IgD-negative memory B cell (primary cell): Measurements from ENCODE around the gene RNF11. TPM values are rescaled to one million over a fixed set of nuclear protein-coding genes. Genes with fewer than 3 reads are reported as not detected.
A peak's percentile ranks its signal among the peaks of the same experiment; 100 is the strongest.

Source experiments
- H3K27ac Mint-ChIP-seq, 3 donors: one replicate each; pipeline ENCODE4 v1.8.0; 2020 to 2022; ENCODE audit warnings: mild to moderate bottlenecking in 3 of 3, mixed read lengths in 3 of 3, moderate library complexity in 1 of 3
- H3K27me3 Mint-ChIP-seq: one replicate; pipeline ENCODE4 v1.8.0; 2021; ENCODE audit warnings: mixed read lengths
- H3K36me3 Mint-ChIP-seq: one replicate; pipeline ENCODE4 v1.8.0; 2020; ENCODE audit warnings: mild to moderate bottlenecking, mixed read lengths
- H3K4me1 Mint-ChIP-seq, 3 donors: one replicate each; pipeline ENCODE4 v1.8.0; 2020 to 2022; ENCODE audit warnings: mixed read lengths in 3 of 3, mild to moderate bottlenecking in 1 of 3
- H3K4me3 Mint-ChIP-seq, 4 donors: one replicate each; pipeline ENCODE4 v1.8.0; 2020 to 2022; ENCODE audit warnings: mild to moderate bottlenecking in 4 of 4, mixed read lengths in 4 of 4, moderate library complexity in 3 of 4
- H3K9me3 Mint-ChIP-seq, 3 donors: one replicate each; pipeline ENCODE4 v1.8.0; 2020 to 2021; ENCODE audit warnings: mixed read lengths in 3 of 3, mild to moderate bottlenecking in 1 of 3
- polyA plus RNA-seq: library from polyadenylated mRNA; unstranded; fragments of 300-500 nt; fragmentation: Illumina TruSeq; gene quantifications from one replicate; pipeline ENCODE4 v1.2.3, GENCODE V29; 2021

Gene RNF11, protein sequence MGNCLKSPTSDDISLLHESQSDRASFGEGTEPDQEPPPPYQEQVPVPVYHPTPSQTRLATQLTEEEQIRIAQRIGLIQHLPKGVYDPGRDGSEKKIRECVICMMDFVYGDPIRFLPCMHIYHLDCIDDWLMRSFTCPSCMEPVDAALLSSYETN
- polyA plus RNA-seq = 14.9 TPM

DNA sequence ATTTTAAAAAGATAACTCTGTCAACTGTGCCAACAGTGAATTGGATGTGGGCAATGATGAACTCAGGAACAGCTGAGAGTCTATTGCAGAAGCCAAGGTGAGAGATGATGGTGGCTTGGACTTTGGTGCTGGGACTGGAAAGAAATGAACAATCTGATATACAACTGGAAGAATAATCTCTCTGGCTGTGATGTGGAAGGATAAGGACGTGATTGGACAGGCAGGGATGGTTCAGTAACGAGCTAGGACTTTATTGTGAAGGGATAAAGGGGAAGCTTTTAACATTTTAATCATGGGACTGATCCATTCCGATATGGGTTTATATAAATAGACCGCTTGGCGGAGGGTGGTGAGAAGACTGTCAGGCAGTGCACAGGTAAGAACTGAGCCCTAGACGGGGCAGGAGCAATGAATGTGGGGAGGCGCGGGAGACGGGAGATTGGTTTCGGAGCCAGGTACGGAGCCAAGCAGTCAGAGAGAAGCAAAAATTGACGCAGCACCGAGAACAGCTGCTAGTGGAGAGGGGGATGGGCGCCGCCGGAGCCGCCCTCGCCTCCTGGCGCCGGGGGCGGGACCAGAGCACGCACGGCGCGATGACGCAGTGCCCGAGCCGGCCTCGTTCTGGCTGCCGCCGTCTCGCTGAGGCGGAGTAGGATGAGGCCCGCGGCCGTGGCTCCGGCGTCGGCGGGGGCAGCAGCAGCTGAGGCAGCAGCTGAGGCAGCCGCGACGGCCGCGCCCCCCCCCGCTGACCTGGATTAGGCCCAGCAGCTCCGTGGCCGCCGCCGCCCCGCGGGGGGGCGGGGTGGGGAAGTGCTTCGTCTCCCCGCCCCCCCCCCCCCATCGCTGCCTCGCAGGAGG, at the start of gene RNF11:
TSS of gene RNF11 (plus strand) at position 601 of the 858 bp plus-strand sequence. CDS start 484 bp downstream, outside the sequence.
- H3K9me3 Mint-ChIP-seq = no peaks in the 10 kb centered on the region
- H3K27me3 Mint-ChIP-seq = peaks cover 5% of the 10 kb centered on the region
- peak within 1 kb of the TSS; percentile 87 to 96 (median 93) for H3K4me3 Mint-ChIP-seq
- H3K4me1 Mint-ChIP-seq = peaks cover 22 to 32% (median 24%) of the 10 kb centered on the region in 3 donors
- H3K27ac Mint-ChIP-seq = peak within 1 kb of the TSS; percentile 90 to 99 (median 94)
- H3K36me3 Mint-ChIP-seq = peaks cover 2% of the 10 kb centered on the region

- no peak overlapping the region for H3K4me3 Mint-ChIP-seq
- no peaks in the 10 kb centered on the region for H3K27me3 Mint-ChIP-seq
- no peaks in the 10 kb centered on the region for H3K9me3 Mint-ChIP-seq
- no peaks in the 10 kb centered on the region for H3K36me3 Mint-ChIP-seq
- H3K4me1 Mint-ChIP-seq = no peaks in the 10 kb centered on the region
- H3K27ac Mint-ChIP-seq = no peak overlapping the region
Measured at GRCh38 chr1:51188230-51188629, 47.8 kb upstream of the RNF11 start.

DNA sequence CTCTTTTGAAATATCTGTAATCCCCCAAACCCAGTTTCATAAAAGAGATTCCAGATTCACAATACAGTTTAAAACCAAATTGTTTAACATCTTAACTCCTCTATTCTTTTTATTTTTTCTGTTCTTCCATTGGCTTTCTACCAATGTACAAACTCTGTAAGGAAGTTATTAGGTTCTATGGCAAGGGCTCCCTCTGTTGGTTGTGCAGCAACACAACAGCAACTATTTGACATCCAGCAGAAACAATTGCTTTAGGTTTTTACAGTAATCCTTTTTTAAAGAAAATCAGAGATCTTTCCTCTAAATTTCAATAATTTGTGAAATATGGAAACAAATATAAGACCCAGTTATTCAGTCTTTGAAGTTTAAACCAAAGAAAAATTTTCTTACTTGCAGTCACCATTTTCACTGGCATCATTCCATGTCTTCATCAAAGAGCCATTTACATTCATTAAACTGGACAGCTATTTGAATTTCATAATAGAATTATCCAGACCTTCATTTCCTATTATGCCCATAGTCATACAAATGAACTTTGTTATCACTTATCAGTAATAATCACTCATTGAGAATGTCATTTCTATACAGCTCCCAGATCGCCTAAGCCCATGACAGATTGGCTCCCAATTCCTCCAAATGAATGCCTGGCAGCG, 46.5 kb upstream of the RNF11 start:
- Mint-ChIP-seq H3K9me3 (no peaks in the 10 kb centered on the region), H3K4me1 (no peaks in the 10 kb centered on the region), H3K4me3 (no peak overlapping the region), H3K27me3 (no peaks in the 10 kb centered on the region), H3K27ac (no peak overlapping the region), H3K36me3 (no peaks in the 10 kb centered on the region)

DNA sequence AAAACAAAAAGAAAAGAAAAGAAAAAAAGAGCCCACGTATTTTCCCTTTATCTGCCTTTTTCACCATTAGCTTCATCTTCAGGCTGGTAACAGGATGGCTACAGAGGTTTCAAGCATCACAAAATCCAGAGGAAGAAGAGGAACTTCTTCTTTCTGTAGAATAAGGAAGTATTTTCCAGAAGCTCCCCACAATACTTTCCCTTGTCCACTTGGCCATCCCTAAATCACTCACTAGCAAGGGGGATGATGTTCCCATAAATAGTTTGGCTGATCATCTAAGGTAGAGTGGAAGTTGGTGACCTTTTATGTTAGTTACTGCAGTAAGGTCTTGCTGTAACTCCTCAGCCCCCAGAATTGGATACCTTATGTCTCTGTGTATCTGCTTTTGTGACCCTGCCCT, 45.1 kb upstream of the RNF11 start:
- Mint-ChIP-seq H3K9me3 (no peaks in the 10 kb centered on the region), H3K4me1 (no peaks in the 10 kb centered on the region), H3K27ac (no peak overlapping the region), H3K36me3 (no peaks in the 10 kb centered on the region), H3K4me3 (no peak overlapping the region), H3K27me3 (no peaks in the 10 kb centered on the region)

DNA sequence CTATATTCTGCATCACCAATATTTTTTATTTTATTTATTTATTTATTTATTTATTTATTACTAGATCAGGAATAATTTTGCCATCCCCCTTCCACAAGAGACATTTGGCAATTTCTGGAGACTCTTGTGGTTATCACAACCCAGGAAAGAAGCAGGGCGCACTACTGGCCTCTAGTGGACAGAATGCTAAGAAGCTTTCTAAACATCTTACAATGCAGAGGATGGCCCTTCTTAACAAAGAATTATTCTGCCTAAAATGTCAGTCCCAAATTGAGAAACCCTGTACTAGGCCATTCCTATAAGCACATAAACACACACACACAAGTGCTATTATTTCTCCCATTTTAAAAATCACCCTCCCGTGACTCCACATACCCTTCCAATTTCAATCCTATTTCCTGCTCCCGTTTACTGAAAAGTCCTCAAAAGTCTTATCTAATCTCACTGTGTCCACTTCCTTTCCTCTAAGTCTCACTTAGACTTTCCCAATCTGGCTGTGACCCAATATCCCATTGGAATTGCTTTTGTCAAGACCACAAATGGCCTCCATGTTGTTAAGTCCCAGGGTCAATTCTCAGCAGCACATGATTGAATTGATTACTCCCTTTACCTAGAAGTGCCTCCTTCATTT, 43.7 kb upstream of the RNF11 start:
- H3K4me3 Mint-ChIP-seq = no peak overlapping the region
- H3K27ac Mint-ChIP-seq = no peak overlapping the region
- no peaks in the 10 kb centered on the region for H3K36me3 Mint-ChIP-seq
- H3K4me1 Mint-ChIP-seq = no peaks in the 10 kb centered on the region
- no peaks in the 10 kb centered on the region for H3K27me3 Mint-ChIP-seq
- H3K9me3 Mint-ChIP-seq = no peaks in the 10 kb centered on the region

GRCh38 chr1:51193564-51193963, 42.5 kb upstream of the RNF11 start:
- Mint-ChIP-seq H3K36me3 (no peaks in the 10 kb centered on the region), H3K27ac (no peak overlapping the region), H3K4me1 (no peaks in the 10 kb centered on the region), H3K27me3 (no peaks in the 10 kb centered on the region), H3K9me3 (no peaks in the 10 kb centered on the region), H3K4me3 (no peak overlapping the region)

DNA sequence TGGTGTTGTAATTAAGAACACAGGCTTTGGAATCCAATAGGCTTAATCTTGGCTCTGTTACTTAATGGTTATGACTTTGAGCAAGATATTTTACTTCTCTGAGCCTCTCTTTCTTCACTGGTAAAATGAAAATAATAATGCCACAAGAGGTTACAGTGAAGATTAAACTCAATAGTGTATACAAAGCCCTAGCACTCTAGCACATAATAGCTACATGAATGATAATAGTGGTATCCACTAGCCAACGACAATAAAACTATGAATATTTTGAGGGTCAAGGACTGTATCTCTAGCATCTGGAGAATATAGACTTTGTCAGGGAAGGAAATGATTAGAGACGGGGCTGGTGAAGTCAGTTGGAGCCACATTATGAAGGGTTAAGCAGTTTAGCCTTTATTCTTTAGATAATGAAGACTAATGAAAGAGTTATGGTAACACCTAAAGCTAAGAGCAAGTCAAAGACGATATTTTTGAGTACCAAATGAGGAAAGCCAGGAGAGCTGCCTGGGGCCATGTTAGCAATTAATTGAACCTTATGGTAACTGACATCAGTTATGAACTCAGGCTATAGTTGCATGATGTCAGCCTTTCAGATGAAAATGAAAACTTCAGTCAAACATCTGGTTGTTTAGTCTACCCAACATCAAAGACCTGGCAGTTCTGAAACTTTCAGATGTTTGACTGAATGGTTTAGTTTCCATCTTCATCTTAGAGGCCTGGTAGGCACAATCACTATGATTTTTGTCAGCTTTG, 32.8 kb upstream of the RNF11 start:
- Mint-ChIP-seq H3K9me3 (no peaks in the 10 kb centered on the region), H3K27ac (no peak overlapping the region), H3K4me1 (no peaks in the 10 kb centered on the region), H3K36me3 (peaks cover 1% of the 10 kb centered on the region), H3K27me3 (no peaks in the 10 kb centered on the region), H3K4me3 (no peak overlapping the region)

DNA sequence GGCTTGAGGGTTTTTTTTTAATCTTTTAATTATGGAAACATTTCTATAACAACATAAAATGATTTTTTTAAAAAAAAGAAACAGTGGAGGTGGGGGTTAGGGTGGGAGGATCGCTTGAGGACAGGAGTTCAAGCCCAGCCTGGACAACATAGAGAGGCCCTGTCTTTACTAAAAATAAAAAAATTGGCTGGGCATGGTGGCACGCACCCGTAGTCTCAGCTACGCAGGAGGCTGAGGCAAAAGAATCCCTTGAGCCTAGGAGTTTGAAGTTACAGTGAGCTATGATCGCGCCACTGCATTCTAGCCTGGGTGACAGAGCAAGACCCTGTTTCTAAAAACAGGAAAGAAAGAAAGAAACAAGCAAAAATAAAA, 32.2 kb upstream of the RNF11 start:
- Mint-ChIP-seq H3K9me3 (no peaks in the 10 kb centered on the region), H3K36me3 (peaks cover 1% of the 10 kb centered on the region), H3K27me3 (no peaks in the 10 kb centered on the region), H3K4me1 (no peaks in the 10 kb centered on the region), H3K4me3 (no peak overlapping the region), H3K27ac (no peak overlapping the region)

- H3K27ac Mint-ChIP-seq = no peak overlapping the region
- H3K4me3 Mint-ChIP-seq = no peak overlapping the region
Measured at GRCh38 chr1:51210055-51210454, 26.0 kb upstream of the RNF11 start.

GRCh38 chr1:51210676-51211075, 25.4 kb upstream of the RNF11 start:
- Mint-ChIP-seq H3K27me3 (no peaks in the 10 kb centered on the region), H3K4me3 (no peak overlapping the region), H3K36me3 (no peaks in the 10 kb centered on the region), H3K9me3 (no peaks in the 10 kb centered on the region), H3K27ac (no peak overlapping the region), H3K4me1 (peaks cover 3 to 11% (median 9%) of the 10 kb centered on the region in 3 donors)

More at GRCh38 chr1:51210055-51210454, 26.0 kb upstream of the RNF11 start:
- Mint-ChIP-seq H3K27me3 (no peaks in the 10 kb centered on the region), H3K4me1 (peaks cover 3 to 6% (median 6%) of the 10 kb centered on the region in 3 donors), H3K9me3 (no peaks in the 10 kb centered on the region), H3K36me3 (no peaks in the 10 kb centered on the region)

DNA sequence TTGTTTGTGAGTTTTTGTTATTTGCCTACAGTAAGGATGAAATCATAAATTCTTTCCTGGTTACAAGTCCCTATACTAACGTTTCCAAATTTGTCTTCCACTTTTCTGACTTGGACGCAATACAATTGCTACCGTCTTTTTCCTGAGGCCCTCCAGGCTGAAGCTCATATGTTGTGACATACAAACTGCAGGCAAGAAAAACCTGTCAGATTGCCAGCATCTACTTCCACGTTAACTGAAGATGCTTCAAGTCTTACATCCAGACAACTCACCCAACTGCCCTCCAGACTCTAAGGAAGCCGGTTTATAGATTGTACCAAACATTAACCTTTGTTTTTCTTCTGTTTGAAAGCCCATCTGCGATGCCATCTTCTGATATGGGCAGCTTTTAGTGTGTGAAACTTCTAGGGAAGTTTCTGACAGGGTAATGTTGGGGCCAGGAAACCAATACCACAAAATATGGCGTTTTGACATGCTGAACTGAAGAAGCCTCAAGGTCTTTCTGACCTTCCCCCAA, 21.4 kb upstream of the RNF11 start:
- H3K4me3 Mint-ChIP-seq = no peak overlapping the region
- no peaks in the 10 kb centered on the region for H3K36me3 Mint-ChIP-seq
- peak overlapping the region in 1 of 3 donors; percentile 24 for H3K27ac Mint-ChIP-seq
- H3K4me1 Mint-ChIP-seq = peaks cover 3 to 12% (median 11%) of the 10 kb centered on the region in 3 donors
- H3K9me3 Mint-ChIP-seq = no peaks in the 10 kb centered on the region
- no peaks in the 10 kb centered on the region for H3K27me3 Mint-ChIP-seq

- peaks cover 3 to 12% (median 11%) of the 10 kb centered on the region in 3 donors for H3K4me1 Mint-ChIP-seq
- no peaks in the 10 kb centered on the region for H3K9me3 Mint-ChIP-seq
- H3K36me3 Mint-ChIP-seq = no peaks in the 10 kb centered on the region
- peak overlapping the region in 1 of 4 donors; percentile 2 for H3K4me3 Mint-ChIP-seq
- H3K27ac Mint-ChIP-seq = no peak overlapping the region
- no peaks in the 10 kb centered on the region for H3K27me3 Mint-ChIP-seq
Measured at GRCh38 chr1:51215169-51215568, 20.9 kb upstream of the RNF11 start.

GRCh38 chr1:51216631-51217030, 19.4 kb upstream of the RNF11 start:
- peak overlapping the region in 1 of 4 donors; percentile 65 for H3K4me3 Mint-ChIP-seq
- H3K27ac Mint-ChIP-seq = no peak overlapping the region
- no peaks in the 10 kb centered on the region for H3K36me3 Mint-ChIP-seq
- H3K4me1 Mint-ChIP-seq = peaks cover 3 to 12% (median 11%) of the 10 kb centered on the region in 3 donors
- H3K27me3 Mint-ChIP-seq = no peaks in the 10 kb centered on the region
- no peaks in the 10 kb centered on the region for H3K9me3 Mint-ChIP-seq

DNA sequence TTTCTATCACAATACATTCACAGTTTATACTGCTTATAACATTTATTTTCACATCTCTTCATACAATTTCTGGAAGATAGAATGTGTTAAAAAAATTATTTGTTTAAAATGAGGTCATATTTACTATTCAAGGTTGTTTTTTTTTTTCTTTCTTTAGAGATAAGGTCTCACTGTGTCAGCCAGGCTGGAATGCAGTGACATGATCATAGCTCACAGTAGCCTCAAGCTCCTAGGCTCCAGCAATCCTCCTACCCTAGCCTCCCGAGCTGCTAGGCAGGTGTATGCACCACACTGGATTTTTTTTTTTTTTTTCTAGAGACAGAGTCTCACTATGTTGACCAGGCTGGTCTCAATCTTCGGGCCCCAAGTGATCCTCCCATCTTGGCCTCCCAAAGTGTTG, 19.0 kb upstream of the RNF11 start:
- Mint-ChIP-seq H3K36me3 (no peaks in the 10 kb centered on the region), H3K4me1 (peaks cover 3 to 12% (median 11%) of the 10 kb centered on the region in 3 donors), H3K9me3 (no peaks in the 10 kb centered on the region), H3K27ac (no peak overlapping the region), H3K4me3 (no peak overlapping the region), H3K27me3 (no peaks in the 10 kb centered on the region)
